PC-3 (cell line): ENCODE data around the gene STEAP2. TPM values are rescaled to one million over a fixed set of nuclear protein-coding genes. Genes with fewer than 3 reads are reported as not detected.

Experiments
- ATAC-seq: fragments of 200-7000 bp; cut with Tn5 transposase; 2 replicates; pipeline ENCODE4 v1.9.1; 2020; ENCODE audit warnings: mild to moderate bottlenecking, moderate library complexity
- BruUV-seq: library from RNA; stranded (reverse); fragments of 400-500 nt; replicated peaks from 2 replicates; lab custom pipeline; 2021; lab: Mats Ljungman, UMichigan
- CTCF ChIA-PET: fragments of 300-600 bp; sonication (Branson Sonifier 250); formaldehyde crosslinking; loops from one replicate; lab custom pipeline; 2022; ENCODE audit warnings: antibody characterized with exemption; lab: Charles Lee
- POLR2A ChIA-PET: fragments of 300-600 bp; sonication (Branson Sonifier 250); formaldehyde crosslinking; loops from one replicate; lab custom pipeline; 2022; ENCODE audit warnings: antibody characterized with exemption; ENCODE audit not compliant: unreplicated experiment; lab: Charles Lee
- DNase-seq: peaks from one replicate; pipeline ENCODE4 v3.0.0-alpha.2; 2015
- H2AFZ ChIP-seq: fragments of 300-600 bp; sonication (generic); 2 replicates; pipeline ENCODE4 v1.6.0; 2016; ENCODE audit warnings: antibody characterized with exemption, low read length
- H3F3A ChIP-seq: fragments of 300-600 bp; sonication (generic); one replicate; pipeline ENCODE4 v1.6.0; 2017; ENCODE audit warnings: antibody characterized with exemption, low read length, control low read depth, mild to moderate bottlenecking; ENCODE audit not compliant: unreplicated experiment
- H3K27ac ChIP-seq: fragments of 300-600 bp; sonication (generic); 2 replicates; pipeline ENCODE4 v1.5.1; 2016; ENCODE audit warnings: mild to moderate bottlenecking, low read length
- H3K27me3 ChIP-seq: fragments of 300-600 bp; sonication (generic); 2 replicates; pipeline ENCODE4 v1.6.1; 2016; ENCODE audit warnings: low read length, mixed read lengths
- H3K36me3 ChIP-seq: fragments of 300-600 bp; sonication (generic); 2 replicates; pipeline ENCODE4 v1.6.1; 2016; ENCODE audit warnings: low read depth, mixed run types, low read length, mixed read lengths
- H3K4me1 ChIP-seq: fragments of 300-600 bp; sonication (generic); 2 replicates; pipeline ENCODE4 v1.5.1; 2016; ENCODE audit warnings: low read length; ENCODE audit not compliant: insufficient read depth
- H3K4me2 ChIP-seq: fragments of 300-600 bp; sonication (generic); 2 replicates; pipeline ENCODE4 v1.6.0; 2016; ENCODE audit warnings: low read length
- H3K4me3 ChIP-seq: fragments of 300-600 bp; sonication (generic); 2 replicates; pipeline ENCODE4 v1.5.1; 2016; ENCODE audit warnings: mild to moderate bottlenecking, low read length, mixed read lengths
- H3K79me2 ChIP-seq: fragments of 300-600 bp; sonication (generic); 2 replicates; pipeline ENCODE4 v1.6.1; 2017; ENCODE audit warnings: low read length, mixed read lengths
- H3K9ac ChIP-seq: fragments of 300-600 bp; sonication (generic); 2 replicates; pipeline ENCODE4 v1.6.0; 2016; ENCODE audit warnings: mild to moderate bottlenecking, low read length
- H3K9me2 ChIP-seq: fragments of 300-600 bp; sonication (generic); replicated peaks from 2 replicates; pipeline ENCODE4 v1.6.1; 2016; ENCODE audit warnings: mixed run types, low read length, mixed read lengths
- H3K9me3 ChIP-seq: fragments of 300-600 bp; sonication (generic); 2 replicates; pipeline ENCODE4 v1.6.1; 2016; ENCODE audit warnings: low read length, mixed read lengths
- H4K20me1 ChIP-seq: fragments of 300-600 bp; sonication (generic); 2 replicates; pipeline ENCODE4 v1.6.1; 2016; ENCODE audit warnings: low read length, mixed read lengths
- CTCF ChIP-seq: fragments of 300-600 bp; sonication (generic); conservative IDR thresholded peaks from 2 replicates; pipeline ENCODE4 v1.5.1; 2017; ENCODE audit warnings: antibody characterized with exemption, low read depth, mild to moderate bottlenecking, low read length
- EZH2 ChIP-seq: fragments of 300-600 bp; sonication (generic); IDR thresholded peaks from one replicate; pipeline ENCODE4 v1.6.1; 2017; ENCODE audit warnings: antibody characterized with exemption, mild to moderate bottlenecking, low read length; ENCODE audit not compliant: unreplicated experiment
- EZH2phosphoT487 ChIP-seq: fragments of 300-600 bp; sonication (generic); IDR thresholded peaks from 2 replicates; pipeline ENCODE4 v1.6.1; 2018; ENCODE audit warnings: mild to moderate bottlenecking, antibody characterized with exemption, low read length, borderline replicate concordance
- intact Hi-C: fragments of 100-400 bp; cut with micrococcal nuclease; formaldehyde crosslinking; loops from 2 replicates; pipeline ENCODE4 v1.9.0; 2023
- total RNA-seq: library from RNA; depleted of rRNA; stranded (reverse); fragments of >200 nt; gene quantifications from 2 replicates; pipeline ENCODE4 v1.2.3, GENCODE V29; 2014

The STEAP2 gene
- total RNA-seq, 1 experiment from 2014 or later: 7.0 TPM

DNA sequence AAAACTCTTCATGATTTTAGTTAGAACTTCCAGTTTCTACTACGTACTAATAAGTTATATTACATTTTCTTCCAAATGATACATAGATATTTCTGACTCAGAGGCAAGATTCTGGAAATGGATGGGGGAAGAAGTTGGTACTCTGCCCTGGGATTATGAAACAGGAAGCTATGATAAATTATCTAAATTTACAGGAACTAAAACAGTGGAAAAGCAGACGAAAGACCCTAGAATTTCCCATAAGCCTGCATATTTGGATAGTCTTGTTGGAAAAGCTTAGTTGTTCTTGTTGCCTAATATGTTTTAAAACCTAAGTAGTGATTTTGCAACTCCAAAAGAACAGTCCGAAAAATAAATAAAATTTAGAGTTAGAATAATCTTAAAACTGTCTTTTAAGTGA, 55.3 kb downstream of the STEAP2 start:
- no peak overlapping the region for H3K27ac ChIP-seq
- ATAC-seq (no peak), DNase-seq (peak; percentile 18)
- no peaks in the 10 kb centered on the region for H3K9me3 ChIP-seq
- POLR2A ChIA-PET: no interaction called here
- BruUV-seq: no TSS peak
- peaks cover 32% of the 10 kb centered on the region for H3K4me1 ChIP-seq
- no peak overlapping the region for H2AFZ ChIP-seq
- CTCF ChIA-PET: interaction anchor here (0.9 kb wide), 1 partner anchor 56 kb away, joined by 4 read pairs; the partner anchor contains the start of gene STEAP2
- H3K4me3 ChIP-seq: no peak overlapping the region
- intact Hi-C loops: no loop called here
- TF ChIP-seq EZH2phosphoT487 (no peak), EZH2 (no peak), CTCF (no peak)
- H3K9me2 ChIP-seq: no peaks in the 10 kb centered on the region
- H3K4me2 ChIP-seq: no peak overlapping the region
- H3F3A ChIP-seq: no peaks in the 10 kb centered on the region
- H3K9ac ChIP-seq: no peak overlapping the region
- no peaks in the 10 kb centered on the region for H3K36me3 ChIP-seq
- no peaks in the 10 kb centered on the region for H3K27me3 ChIP-seq
- no peaks in the 10 kb centered on the region for H4K20me1 ChIP-seq
- no peaks in the 10 kb centered on the region for H3K79me2 ChIP-seq

DNA sequence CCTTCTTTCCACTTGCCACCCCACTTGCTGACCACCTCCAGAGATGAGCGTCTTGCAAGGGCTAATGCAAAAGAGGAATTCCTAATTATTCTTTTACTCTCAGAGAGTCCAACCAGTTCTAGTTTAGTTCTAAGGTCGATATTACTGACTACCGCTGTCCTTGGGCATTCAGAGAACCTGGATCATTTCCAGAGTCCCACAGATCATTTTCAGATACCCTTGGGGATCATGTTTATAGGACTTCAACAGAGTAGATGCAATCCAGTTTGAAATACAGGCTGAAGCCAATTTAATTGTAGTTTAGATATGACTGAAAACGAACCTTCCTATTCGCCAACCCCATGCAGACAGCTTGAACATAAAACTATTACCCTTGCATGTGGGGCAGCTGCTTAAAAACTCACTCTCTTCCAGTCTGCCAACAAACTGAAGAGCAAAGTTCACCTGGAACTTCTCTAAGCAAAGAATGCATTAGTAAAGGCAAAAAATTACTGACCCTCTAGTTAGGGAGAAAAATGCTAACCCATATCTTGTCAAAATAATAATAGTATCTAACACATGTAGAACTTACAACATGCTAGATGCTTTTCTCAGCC, 55.8 kb downstream of the STEAP2 start:
- intact Hi-C loops: no loop called here
- CTCF ChIA-PET: interaction anchor here (0.9 kb wide), 1 partner anchor 56 kb away, joined by 4 read pairs; the partner anchor contains the start of gene STEAP2

More for the DNA sequence above, 55.8 kb downstream of the STEAP2 start:
- H3K79me2 ChIP-seq: no peaks in the 10 kb centered on the region
- H3K4me1 ChIP-seq: peaks cover 37% of the 10 kb centered on the region
- no peaks in the 10 kb centered on the region for H3K27me3 ChIP-seq
- no peaks in the 10 kb centered on the region for H4K20me1 ChIP-seq
- H3K27ac ChIP-seq: no peak overlapping the region
- H3K9me3 ChIP-seq: no peaks in the 10 kb centered on the region
- no peak for ATAC-seq
- no peak overlapping the region for H3K4me3 ChIP-seq
- DNase-seq: no peak
- no peak overlapping the region for H3K9ac ChIP-seq
- no peak overlapping the region for H2AFZ ChIP-seq
- TF ChIP-seq EZH2 (no peak), EZH2phosphoT487 (no peak), CTCF (no peak)
- no TSS peak for BruUV-seq
- H3K36me3 ChIP-seq: no peaks in the 10 kb centered on the region
- H3K4me2 ChIP-seq: no peak overlapping the region
- POLR2A ChIA-PET: no interaction called here
- H3K9me2 ChIP-seq: no peaks in the 10 kb centered on the region
- no peaks in the 10 kb centered on the region for H3F3A ChIP-seq
